ENCODE data around the gene CTRB1.

- TF ChIP-seq CTCF (IDR thresholded peaks at IDR 0.05), result no peak
- TF ChIP-seq POLR2A (IDR thresholded peaks at IDR 0.05), result no peak
- TF ChIP-seq POLR2AphosphoS5 (IDR thresholded peaks at IDR 0.05), result no peak
- no peak for TF ChIP-seq EP300 (IDR thresholded peaks at IDR 0.05)
Measured at GRCh38 chr16:75208242-75208825, 10.5 kb upstream of the CTRB1 start.

Data from upper lobe of left lung (tissue), 4 donors.